Measurements from ENCODE around the gene BATF3. TPM values are rescaled to one million over a fixed set of nuclear protein-coding genes. Genes with fewer than 3 reads are reported as not detected.
A peak's percentile ranks its signal among the peaks of the same experiment; 100 is the strongest.

Gene BATF3
- total and polyA plus RNA-seq, 8 donors: 0.20 to 3.1 (median 0.95) TPM; not detected in 1

- Histone ChIP-seq H3K27me3 (no peaks in the 10 kb centered on the region), H3K4me1 (no peaks in the 10 kb centered on the region), H3K27ac (no peak overlapping the region), H3K4me3 (no peak overlapping the region), H3K36me3 (no peaks in the 10 kb centered on the region), H3K9me3 (no peaks in the 10 kb centered on the region)
- no peak for TF ChIP-seq CTCF (IDR thresholded peaks at IDR 0.05)
- ATAC-seq (no peak), DNase-seq (no peak), FAIRE-seq (no peak)
- WGBS, 2 donors: 63% methylated on average over 3 of the region's 3 CpGs
- intact Hi-C loops (cut with DNase I): no loop called here
Measured at GRCh38 chr1:212722270-212722957, 22.8 kb upstream of the BATF3 start.

- Histone ChIP-seq H3K4me3 (no peak overlapping the region), H3K27ac (peak overlapping the region in 1 of 4 donors; percentile 19)
- peak in 1 of 6 donors; percentile 17 for DNase-seq
Measured at GRCh38 chr1:212721388-212722247, 22.0 kb upstream of the BATF3 start.

GRCh38 chr1:212719633-212720032 is 20.0 kb upstream of the BATF3 start:
- H3K27ac ChIP-seq: no peak overlapping the region
- DNase-seq: no peak
- intact Hi-C loops (cut with DNase I): no loop called here
- H3K4me1 ChIP-seq: no peaks in the 10 kb centered on the region
- 74 to 80% methylated on average over 2 of the region's 2 CpGs for WGBS, 2 donors
- H3K27me3 ChIP-seq: no peaks in the 10 kb centered on the region
- H3K4me3 ChIP-seq: no peak overlapping the region
- no peak for ATAC-seq
- no peak for TF ChIP-seq CTCF (IDR thresholded peaks at IDR 0.05)
- H3K9me3 ChIP-seq: no peaks in the 10 kb centered on the region
- no peak for FAIRE-seq
- no peaks in the 10 kb centered on the region for H3K36me3 ChIP-seq

More at GRCh38 chr1:212721388-212722247, 22.0 kb upstream of the BATF3 start:
- H3K36me3 ChIP-seq: no peaks in the 10 kb centered on the region
- H3K27me3 ChIP-seq: no peaks in the 10 kb centered on the region
- no peaks in the 10 kb centered on the region for H3K9me3 ChIP-seq
- 60 to 69% methylated on average over 9 of the region's 9 CpGs for WGBS, 2 donors
- intact Hi-C loops (cut with DNase I): no loop called here
- ATAC-seq: peak in 3 of 4 donors; percentile 66 to 97 (median 94)
- H3K4me1 ChIP-seq: no peaks in the 10 kb centered on the region
- no peak for TF ChIP-seq CTCF (IDR thresholded peaks at IDR 0.05)
- no peak for FAIRE-seq

GRCh38 chr1:212718499-212718898 is 18.9 kb upstream of the BATF3 start:
- FAIRE-seq (no peak), DNase-seq (no peak), ATAC-seq (no peak)
- H3K27me3 ChIP-seq: no peaks in the 10 kb centered on the region
- no peak overlapping the region for H3K27ac ChIP-seq
- no peaks in the 10 kb centered on the region for H3K9me3 ChIP-seq
- no peaks in the 10 kb centered on the region for H3K4me1 ChIP-seq
- WGBS, 2 donors: 22 to 30% methylated on average over 4 of the region's 4 CpGs
- intact Hi-C loops (cut with DNase I): no loop called here
- no peak overlapping the region for H3K4me3 ChIP-seq
- no peaks in the 10 kb centered on the region for H3K36me3 ChIP-seq
- no peak for TF ChIP-seq CTCF (IDR thresholded peaks at IDR 0.05)

Measured in pancreas (tissue), 10 donors.